ACC112 (cell line): ENCODE results near the gene PABPN1L.

Experiments
- H2AFZ ChIP-seq: fragments of 200-600 bp; sonication (generic); one replicate; pipeline ENCODE4 v1.6.0; 2017; ENCODE audit warnings: antibody characterized with exemption, low read length; ENCODE audit not compliant: unreplicated experiment
- H3K27ac ChIP-seq: fragments of 200-600 bp; sonication (generic); 2 replicates; pipeline ENCODE4 v1.5.1; 2014; ENCODE audit warnings: low read depth, mild to moderate bottlenecking, antibody characterized with exemption, low read length, moderate library complexity
- H3K27me3 ChIP-seq: fragments of 200-600 bp; sonication (generic); 2 replicates; pipeline ENCODE4 v1.6.1; 2014; ENCODE audit warnings: mild to moderate bottlenecking, antibody characterized with exemption, low read length, moderate library complexity, mixed read lengths; ENCODE audit not compliant: insufficient read depth
- H3K36me3 ChIP-seq: fragments of 200-600 bp; sonication (generic); 2 replicates; pipeline ENCODE4 v1.6.1; 2016; ENCODE audit warnings: mild to moderate bottlenecking, antibody characterized with exemption, low read length, moderate library complexity, mixed read lengths; ENCODE audit not compliant: insufficient read depth
- H3K4me1 ChIP-seq: fragments of 200-600 bp; sonication (generic); one replicate; pipeline ENCODE4 v1.6.1; 2016; ENCODE audit warnings: low read length, mixed read lengths; ENCODE audit not compliant: insufficient read depth, unreplicated experiment, control insufficient read depth
- H3K4me3 ChIP-seq: fragments of 200-600 bp; sonication (generic); 2 replicates; pipeline ENCODE4 v1.5.1; 2014; ENCODE audit warnings: mild to moderate bottlenecking, low read depth, low read length
- H3K79me2 ChIP-seq: fragments of 200-600 bp; sonication (generic); one replicate; pipeline ENCODE4 v1.6.0; 2016; ENCODE audit warnings: low read length; ENCODE audit not compliant: control insufficient read depth, unreplicated experiment, insufficient read depth

The PABPN1L gene

GRCh38 chr16:88875703-88876234 is 9.3 kb upstream of the PABPN1L start:
- Histone ChIP-seq H3K79me2 (no peaks in the 10 kb centered on the region), H2AFZ (no peak overlapping the region), H3K27ac (no peak overlapping the region), H3K4me1 (no peaks in the 10 kb centered on the region), H3K27me3 (peaks cover 3% of the 10 kb centered on the region; the same call in 1 of the 2 replicates), H3K4me3 (no peak overlapping the region), H3K36me3 (no peaks in the 10 kb centered on the region)

- H3K4me1 ChIP-seq: no peaks in the 10 kb centered on the region
- H3K79me2 ChIP-seq: no peaks in the 10 kb centered on the region
- H3K27ac ChIP-seq: no peak overlapping the region
- H2AFZ ChIP-seq: no peak overlapping the region
- H3K36me3 ChIP-seq: no peaks in the 10 kb centered on the region
- no peak overlapping the region for H3K4me3 ChIP-seq
- peaks cover 9% of the 10 kb centered on the region; the same call in 1 of the 2 replicates for H3K27me3 ChIP-seq
These were observed 8.6 kb upstream of the PABPN1L start for GRCh38 chr16:88874938-88875599.

- Histone ChIP-seq H3K4me1 (no peaks in the 10 kb centered on the region), H3K79me2 (no peaks in the 10 kb centered on the region), H2AFZ (no peak overlapping the region), H3K4me3 (no peak overlapping the region), H3K27me3 (peaks cover 9% of the 10 kb centered on the region; the same call in 1 of the 2 replicates), H3K27ac (no peak overlapping the region), H3K36me3 (no peaks in the 10 kb centered on the region)
These were observed 6.3 kb upstream of the PABPN1L start for GRCh38 chr16:88872650-88873331.

GRCh38 chr16:88871730-88872416 is 5.4 kb upstream of the PABPN1L start:
- no peak overlapping the region for H3K27ac ChIP-seq
- H3K36me3 ChIP-seq: no peaks in the 10 kb centered on the region
- H3K79me2 ChIP-seq: no peaks in the 10 kb centered on the region
- H3K27me3 ChIP-seq: peaks cover 9% of the 10 kb centered on the region; the same call in 1 of the 2 replicates
- H2AFZ ChIP-seq: no peak overlapping the region
- H3K4me3 ChIP-seq: no peak overlapping the region
- no peaks in the 10 kb centered on the region for H3K4me1 ChIP-seq

- Histone ChIP-seq H3K27ac (no peak overlapping the region), H3K4me1 (no peaks in the 10 kb centered on the region), H3K36me3 (no peaks in the 10 kb centered on the region), H3K4me3 (0 out of 2 replicates have a peak overlapping the region, but pooled peaks have one; percentile 31), H3K79me2 (no peaks in the 10 kb centered on the region), H3K27me3 (peaks cover 9% of the 10 kb centered on the region; the same call in 1 of the 2 replicates), H2AFZ (peak overlapping the region; percentile 42)
These were observed 4.9 kb upstream of the PABPN1L start for GRCh38 chr16:88871349-88871702.

GRCh38 chr16:88870608-88871348 is 4.3 kb upstream of the PABPN1L start:
- H3K4me1 ChIP-seq: no peaks in the 10 kb centered on the region
- H3K27me3 ChIP-seq: peaks cover 9% of the 10 kb centered on the region; the same call in 1 of the 2 replicates
- H3K79me2 ChIP-seq: no peaks in the 10 kb centered on the region
- peak overlapping the region; percentile 42 for H2AFZ ChIP-seq
- H3K36me3 ChIP-seq: no peaks in the 10 kb centered on the region
- 0 out of 2 replicates have a peak overlapping the region, but pooled peaks have one; percentile 31 for H3K4me3 ChIP-seq
- H3K27ac ChIP-seq: no peak overlapping the region

- Histone ChIP-seq H3K79me2 (no peaks in the 10 kb centered on the region), H3K36me3 (no peaks in the 10 kb centered on the region), H2AFZ (no peak overlapping the region), H3K4me3 (no peak overlapping the region), H3K4me1 (no peaks in the 10 kb centered on the region), H3K27me3 (peaks cover 9% of the 10 kb centered on the region; the same call in 1 of the 2 replicates), H3K27ac (no peak overlapping the region)
These were observed 3.2 kb upstream of the PABPN1L start for GRCh38 chr16:88869673-88869980.

GRCh38 chr16:88868974-88869672 is 2.7 kb upstream of the PABPN1L start:
- Histone ChIP-seq H3K27ac (no peak overlapping the region), H3K27me3 (peaks cover 9% of the 10 kb centered on the region; the same call in 1 of the 2 replicates), H3K4me3 (no peak overlapping the region), H3K4me1 (no peaks in the 10 kb centered on the region), H3K79me2 (no peaks in the 10 kb centered on the region), H3K36me3 (no peaks in the 10 kb centered on the region), H2AFZ (no peak overlapping the region)

GRCh38 chr16:88867581-88868246 is 1.3 kb upstream of the PABPN1L start:
- no peaks in the 10 kb centered on the region for H3K4me1 ChIP-seq
- H3K27ac ChIP-seq: no peak overlapping the region
- H2AFZ ChIP-seq: no peak overlapping the region
- H3K4me3 ChIP-seq: no peak overlapping the region
- peaks cover 9% of the 10 kb centered on the region; the same call in 1 of the 2 replicates for H3K27me3 ChIP-seq
- no peaks in the 10 kb centered on the region for H3K79me2 ChIP-seq
- no peaks in the 10 kb centered on the region for H3K36me3 ChIP-seq
